B cell (primary cell): ENCODE data around the gene LTB.

Experiments
- EZH2 ChIP-seq: IDR thresholded peaks from 2 replicates; pipeline ENCODE4 v1.6.1; 2012; ENCODE audit warnings: borderline replicate concordance, low read depth, mild to moderate bottlenecking, moderate library complexity, low read length; ENCODE audit not compliant: insufficient read depth, poor library complexity, severe bottlenecking
- TF ChIP-seq, protein P1 (sequence below): fragments of 200-600 bp; IDR thresholded peaks from one replicate; pipeline ENCODE4 v1.8.0; 2022; ENCODE audit warnings: antibody characterized with exemption, mild to moderate bottlenecking

DNA sequence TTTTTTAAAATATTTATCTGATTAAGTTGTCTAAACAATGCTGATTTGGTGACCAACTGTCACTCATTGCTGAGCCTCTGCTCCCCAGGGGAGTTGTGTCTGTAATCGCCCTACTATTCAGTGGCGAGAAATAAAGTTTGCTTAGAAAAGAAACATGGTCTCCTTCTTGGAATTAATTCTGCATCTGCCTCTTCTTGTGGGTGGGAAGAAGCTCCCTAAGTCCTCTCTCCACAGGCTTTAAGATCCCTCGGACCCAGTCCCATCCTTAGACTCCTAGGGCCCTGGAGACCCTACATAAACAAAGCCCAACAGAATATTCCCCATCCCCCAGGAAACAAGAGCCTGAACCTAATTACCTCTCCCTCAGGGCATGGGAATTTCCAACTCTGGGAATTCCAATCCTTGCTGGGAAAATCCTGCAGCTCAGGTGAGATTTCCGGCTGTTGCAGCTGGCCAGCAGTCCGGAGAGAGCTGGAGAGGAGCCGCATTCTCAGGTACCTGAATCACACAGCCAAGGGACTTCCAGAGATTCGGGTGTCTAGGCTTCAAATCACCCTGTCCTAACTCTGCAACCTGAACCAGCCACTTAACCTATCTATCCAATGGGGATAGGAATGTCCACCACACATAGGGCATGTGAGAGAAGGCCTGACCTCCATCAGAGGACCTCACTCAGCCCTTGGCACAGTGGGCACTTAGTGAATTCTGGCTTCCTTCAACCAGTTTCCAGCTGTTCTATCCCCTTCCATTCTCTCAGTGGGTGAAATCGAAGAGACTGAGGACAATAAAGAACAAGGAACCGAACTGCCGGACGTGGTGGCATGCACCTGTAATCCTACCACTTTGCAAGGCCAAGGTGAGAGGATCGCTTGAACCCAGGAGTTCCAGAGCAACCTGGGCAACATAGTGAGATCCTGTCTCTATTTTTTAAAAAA lies 3.8 kb downstream of the LTB start:
- TF ChIP-seq, protein P1, sequence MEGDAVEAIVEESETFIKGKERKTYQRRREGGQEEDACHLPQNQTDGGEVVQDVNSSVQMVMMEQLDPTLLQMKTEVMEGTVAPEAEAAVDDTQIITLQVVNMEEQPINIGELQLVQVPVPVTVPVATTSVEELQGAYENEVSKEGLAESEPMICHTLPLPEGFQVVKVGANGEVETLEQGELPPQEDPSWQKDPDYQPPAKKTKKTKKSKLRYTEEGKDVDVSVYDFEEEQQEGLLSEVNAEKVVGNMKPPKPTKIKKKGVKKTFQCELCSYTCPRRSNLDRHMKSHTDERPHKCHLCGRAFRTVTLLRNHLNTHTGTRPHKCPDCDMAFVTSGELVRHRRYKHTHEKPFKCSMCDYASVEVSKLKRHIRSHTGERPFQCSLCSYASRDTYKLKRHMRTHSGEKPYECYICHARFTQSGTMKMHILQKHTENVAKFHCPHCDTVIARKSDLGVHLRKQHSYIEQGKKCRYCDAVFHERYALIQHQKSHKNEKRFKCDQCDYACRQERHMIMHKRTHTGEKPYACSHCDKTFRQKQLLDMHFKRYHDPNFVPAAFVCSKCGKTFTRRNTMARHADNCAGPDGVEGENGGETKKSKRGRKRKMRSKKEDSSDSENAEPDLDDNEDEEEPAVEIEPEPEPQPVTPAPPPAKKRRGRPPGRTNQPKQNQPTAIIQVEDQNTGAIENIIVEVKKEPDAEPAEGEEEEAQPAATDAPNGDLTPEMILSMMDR = no peak
- TF ChIP-seq EZH2 = no peak
